T-helper 1 cell treated with Interleukin-12 subunit alpha and Interleukin-12 subunit beta and Interleukin-4 antibody, amounts not matched to agents 30 μg/mL and 1 μg/mL, for 36 hours (primary cell): ENCODE measurements around the gene TDRD9.

ENCODE experiments used
- H3K27ac Mint-ChIP-seq: one replicate; pipeline ENCODE4 v1.8.0; 2021; ENCODE audit warnings: mild to moderate bottlenecking, mixed read lengths
- H3K27me3 Mint-ChIP-seq: one replicate; pipeline ENCODE4 v1.8.0; 2021; ENCODE audit warnings: low read depth, mixed read lengths
- H3K36me3 Mint-ChIP-seq: one replicate; pipeline ENCODE4 v1.8.0; 2021; ENCODE audit warnings: low read depth, mixed read lengths
- H3K4me1 Mint-ChIP-seq: one replicate; pipeline ENCODE4 v1.8.0; 2021; ENCODE audit warnings: low read depth, mixed read lengths
- H3K4me3 Mint-ChIP-seq: one replicate; pipeline ENCODE4 v1.8.0; 2021; ENCODE audit warnings: mild to moderate bottlenecking, moderate library complexity, mixed read lengths
- H3K9me3 Mint-ChIP-seq: one replicate; pipeline ENCODE4 v1.8.0; 2021; ENCODE audit warnings: mixed read lengths

TDRD9 gene

GRCh38 chr14:103928011-103928890 is at the start of gene TDRD9:
Gene TDRD9 (plus strand): TSS chr14:103928456. CDS start chr14:103928510, 54 bp downstream.
- H3K27me3 Mint-ChIP-seq: no peaks in the 10 kb centered on the region
- no peaks in the 10 kb centered on the region for H3K9me3 Mint-ChIP-seq
- no peak within 1 kb of the TSS for H3K4me3 Mint-ChIP-seq
- H3K4me1 Mint-ChIP-seq: peaks cover 3% of the 10 kb centered on the region
- no peak within 1 kb of the TSS for H3K27ac Mint-ChIP-seq
- H3K36me3 Mint-ChIP-seq: no peaks in the 10 kb centered on the region

GRCh38 chr14:103879118-103879569 is 49.1 kb upstream of the TDRD9 start:
- H3K4me3 Mint-ChIP-seq: no peak overlapping the region
- peaks cover 12% of the 10 kb centered on the region for H3K4me1 Mint-ChIP-seq
- no peaks in the 10 kb centered on the region for H3K36me3 Mint-ChIP-seq
- no peak overlapping the region for H3K27ac Mint-ChIP-seq
- H3K27me3 Mint-ChIP-seq: no peaks in the 10 kb centered on the region
- H3K9me3 Mint-ChIP-seq: no peaks in the 10 kb centered on the region

GRCh38 chr14:103879570-103880347 is 48.5 kb upstream of the TDRD9 start:
- no peak overlapping the region for H3K27ac Mint-ChIP-seq
- H3K27me3 Mint-ChIP-seq: no peaks in the 10 kb centered on the region
- peaks cover 11% of the 10 kb centered on the region for H3K4me1 Mint-ChIP-seq
- no peaks in the 10 kb centered on the region for H3K36me3 Mint-ChIP-seq
- H3K9me3 Mint-ChIP-seq: no peaks in the 10 kb centered on the region
- peak overlapping the region; percentile 48 for H3K4me3 Mint-ChIP-seq

GRCh38 chr14:103880348-103881267 is 47.6 kb upstream of the TDRD9 start:
- peaks cover 8% of the 10 kb centered on the region for H3K4me1 Mint-ChIP-seq
- no peak overlapping the region for H3K27ac Mint-ChIP-seq
- H3K36me3 Mint-ChIP-seq: no peaks in the 10 kb centered on the region
- no peaks in the 10 kb centered on the region for H3K27me3 Mint-ChIP-seq
- no peaks in the 10 kb centered on the region for H3K9me3 Mint-ChIP-seq
- H3K4me3 Mint-ChIP-seq: peak overlapping the region; percentile 48

GRCh38 chr14:103881268-103882201 is 46.7 kb upstream of the TDRD9 start:
- Mint-ChIP-seq H3K4me3 (no peak overlapping the region), H3K27ac (no peak overlapping the region), H3K27me3 (no peaks in the 10 kb centered on the region), H3K4me1 (peaks cover 8% of the 10 kb centered on the region), H3K36me3 (no peaks in the 10 kb centered on the region), H3K9me3 (no peaks in the 10 kb centered on the region)

- no peak overlapping the region for H3K4me3 Mint-ChIP-seq
- no peaks in the 10 kb centered on the region for H3K36me3 Mint-ChIP-seq
- H3K27me3 Mint-ChIP-seq: no peaks in the 10 kb centered on the region
- H3K9me3 Mint-ChIP-seq: no peaks in the 10 kb centered on the region
- no peak overlapping the region for H3K27ac Mint-ChIP-seq
- H3K4me1 Mint-ChIP-seq: peaks cover 6% of the 10 kb centered on the region
Observed at GRCh38 chr14:103882503-103883262, 45.6 kb upstream of the TDRD9 start.

- Mint-ChIP-seq H3K4me3 (no peak overlapping the region), H3K27ac (no peak overlapping the region), H3K27me3 (no peaks in the 10 kb centered on the region), H3K4me1 (peaks cover 6% of the 10 kb centered on the region), H3K36me3 (no peaks in the 10 kb centered on the region), H3K9me3 (no peaks in the 10 kb centered on the region)
Observed at GRCh38 chr14:103883263-103883523, 45.1 kb upstream of the TDRD9 start.

GRCh38 chr14:103884854-103885253 is 43.4 kb upstream of the TDRD9 start:
- H3K36me3 Mint-ChIP-seq: no peaks in the 10 kb centered on the region
- peaks cover 3% of the 10 kb centered on the region for H3K4me1 Mint-ChIP-seq
- H3K27ac Mint-ChIP-seq: no peak overlapping the region
- no peaks in the 10 kb centered on the region for H3K27me3 Mint-ChIP-seq
- H3K9me3 Mint-ChIP-seq: no peaks in the 10 kb centered on the region
- no peak overlapping the region for H3K4me3 Mint-ChIP-seq

- H3K27ac Mint-ChIP-seq: no peak overlapping the region
- H3K27me3 Mint-ChIP-seq: no peaks in the 10 kb centered on the region
- H3K4me3 Mint-ChIP-seq: no peak overlapping the region
- H3K4me1 Mint-ChIP-seq: no peaks in the 10 kb centered on the region
- H3K9me3 Mint-ChIP-seq: no peaks in the 10 kb centered on the region
- H3K36me3 Mint-ChIP-seq: no peaks in the 10 kb centered on the region
Observed at GRCh38 chr14:103885509-103885932, 42.7 kb upstream of the TDRD9 start.

- no peaks in the 10 kb centered on the region for H3K9me3 Mint-ChIP-seq
- no peak overlapping the region for H3K4me3 Mint-ChIP-seq
Observed at GRCh38 chr14:103886304-103887169, 41.7 kb upstream of the TDRD9 start.

GRCh38 chr14:103887170-103887501 is 41.1 kb upstream of the TDRD9 start:
- H3K4me3 Mint-ChIP-seq: no peak overlapping the region
- H3K4me1 Mint-ChIP-seq: no peaks in the 10 kb centered on the region
- H3K27ac Mint-ChIP-seq: no peak overlapping the region
- H3K27me3 Mint-ChIP-seq: no peaks in the 10 kb centered on the region
- H3K9me3 Mint-ChIP-seq: no peaks in the 10 kb centered on the region
- H3K36me3 Mint-ChIP-seq: no peaks in the 10 kb centered on the region

More at GRCh38 chr14:103886304-103887169, 41.7 kb upstream of the TDRD9 start:
- Mint-ChIP-seq H3K4me1 (no peaks in the 10 kb centered on the region), H3K27ac (no peak overlapping the region), H3K27me3 (no peaks in the 10 kb centered on the region), H3K36me3 (no peaks in the 10 kb centered on the region)

- H3K27ac Mint-ChIP-seq: no peak overlapping the region
- H3K4me3 Mint-ChIP-seq: no peak overlapping the region
- no peaks in the 10 kb centered on the region for H3K36me3 Mint-ChIP-seq
- H3K27me3 Mint-ChIP-seq: no peaks in the 10 kb centered on the region
- no peaks in the 10 kb centered on the region for H3K4me1 Mint-ChIP-seq
- H3K9me3 Mint-ChIP-seq: no peaks in the 10 kb centered on the region
Observed at GRCh38 chr14:103887557-103888115, 40.6 kb upstream of the TDRD9 start.
